Liver (tissue), 3 donors: ENCODE measurements around the gene SPDYC.

Experiments
- ATF3 ChIP-seq: IDR thresholded peaks from 2 replicates; pipeline ENCODE4 v1.6.1; 2016; ENCODE audit warnings: antibody characterized with exemption
- CTCF ChIP-seq: fragments of 150-350 bp; IDR thresholded peaks from 2 replicates; pipeline ENCODE4 v1.5.1; 2017; ENCODE audit warnings: improper control_type of control experiment, low read depth, low read length; ENCODE audit not compliant: missing input control
- FOXA1 ChIP-seq: IDR thresholded peaks from 2 replicates; pipeline ENCODE4 v1.6.1; 2016; ENCODE audit warnings: antibody characterized with exemption
- GABPA ChIP-seq, 2 donors: IDR thresholded peaks in 1 of 2; conservative IDR thresholded peaks in 1 of 2; 2 replicates each; pipeline ENCODE4 v1.6.1; 2016; ENCODE audit warnings: antibody characterized with exemption in 2 of 2, mild to moderate bottlenecking in 1 of 2, moderate library complexity in 1 of 2
- HNF4G ChIP-seq: IDR thresholded peaks from 2 replicates; pipeline ENCODE4 v1.6.1; 2016; ENCODE audit warnings: antibody characterized with exemption
- JUND ChIP-seq, 2 donors: IDR thresholded peaks; 2 replicates each; pipeline ENCODE4 v1.6.1; 2016; ENCODE audit warnings: antibody characterized with exemption in 2 of 2
- MAX ChIP-seq: IDR thresholded peaks from 2 replicates; pipeline ENCODE4 v1.6.1; 2016; ENCODE audit warnings: antibody characterized with exemption
- RAD21 ChIP-seq, 2 donors: IDR thresholded peaks; 2 replicates each; pipeline ENCODE4 v1.6.1; 2016; ENCODE audit warnings: antibody characterized with exemption in 2 of 2, mild to moderate bottlenecking in 2 of 2
- REST ChIP-seq: IDR thresholded peaks from 2 replicates; pipeline ENCODE4 v1.6.1; 2016; ENCODE audit warnings: antibody characterized with exemption, mild to moderate bottlenecking
- RXRA ChIP-seq, 2 donors: IDR thresholded peaks; 2 replicates each; pipeline ENCODE4 v1.6.1; 2017 to 2018; ENCODE audit warnings: antibody characterized with exemption in 2 of 2, mild to moderate bottlenecking in 1 of 2
- SP1 ChIP-seq: IDR thresholded peaks from 2 replicates; pipeline ENCODE4 v1.6.1; 2018; ENCODE audit warnings: antibody characterized with exemption, mild to moderate bottlenecking
- TAF1 ChIP-seq: conservative IDR thresholded peaks from 2 replicates; pipeline ENCODE4 v1.6.1; 2016; ENCODE audit warnings: antibody characterized with exemption, mild to moderate bottlenecking
- ZBTB33 ChIP-seq: IDR thresholded peaks from 2 replicates; pipeline ENCODE4 v1.6.1; 2016; ENCODE audit warnings: antibody characterized with exemption
- donor health status: healthy.
- donor health status: healthy.

GRCh38 chr11:65147352-65148075, 22.5 kb upstream of the SPDYC start:
- TF ChIP-seq MAX, result no peak
- no peak for TF ChIP-seq CTCF
- no peak for TF ChIP-seq ATF3
- no peak for TF ChIP-seq RAD21 (IDR thresholded peaks at IDR 0.05)
- no peak for TF ChIP-seq HNF4G
- no peak for TF ChIP-seq TAF1
- no peak for TF ChIP-seq REST
- no peak for TF ChIP-seq GABPA (IDR thresholded peaks at IDR 0.05 in 1 of 2, conservative IDR thresholded peaks at IDR 0.05 in 1 of 2)
- TF ChIP-seq SP1, result no peak
- TF ChIP-seq ZBTB33, result no peak
- TF ChIP-seq RXRA (IDR thresholded peaks at IDR 0.05), result no peak
- TF ChIP-seq JUND (IDR thresholded peaks at IDR 0.05), result no peak
- no peak for TF ChIP-seq FOXA1
